ENCODE results near the gene MRAS. TPM values are rescaled to one million over a fixed set of nuclear protein-coding genes. Genes with fewer than 3 reads are reported as not detected.

The MRAS gene
- total and polyA plus RNA-seq, 2 of the 4 experiments (the other 2 are of a cell fraction): 59.3 to 60.6 TPM

DNA sequence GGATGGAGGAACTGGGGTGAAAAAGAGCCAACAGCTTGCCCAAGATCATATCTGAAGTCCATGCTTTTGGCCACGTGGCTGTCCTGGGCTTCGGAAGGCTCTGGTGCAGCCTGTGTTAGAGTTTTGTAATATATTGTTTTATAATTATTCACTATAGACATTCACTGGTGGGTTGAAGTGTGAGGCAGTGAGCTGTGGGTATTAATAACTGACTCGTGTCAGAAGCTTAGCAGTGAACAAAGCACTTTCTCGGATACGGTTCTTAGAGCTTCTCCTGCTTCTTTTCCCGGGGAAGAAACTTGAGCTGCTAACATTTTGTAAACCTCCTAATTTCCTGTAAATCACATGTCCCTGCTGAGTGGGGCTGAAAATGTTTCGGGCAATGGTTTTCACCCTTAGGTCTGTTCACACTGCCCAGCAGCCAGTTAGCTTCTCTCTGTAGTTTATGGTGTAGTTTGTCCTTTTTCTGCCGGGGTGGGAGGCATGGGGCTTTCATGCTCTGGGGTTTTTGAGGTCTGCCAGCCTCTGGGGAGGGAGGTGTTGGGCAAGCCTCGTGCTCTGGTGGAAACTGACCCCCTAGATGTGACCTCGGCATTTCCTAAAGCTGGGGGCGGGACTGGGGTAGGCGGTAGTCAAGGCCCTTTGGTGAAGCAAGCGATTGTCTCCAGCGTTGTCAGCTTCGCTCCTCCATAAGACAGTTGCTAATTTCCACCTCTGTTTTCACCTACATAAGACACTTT lies 1.7 kb downstream of the MRAS start:
- Histone ChIP-seq H3K9me3 (ENCODE audit: control insufficient read depth, insufficient read depth, low read length) (no peaks in the 10 kb centered on the region), H4K5ac (ENCODE audit: low read depth, low read length) (no peak overlapping the region; the same call in 1 of the 2 replicates), H4K8ac (ENCODE audit: low read depth in 2 of 2, low read length in 2 of 2) (peak overlapping the region; percentile 27 to 62; a peak in 3 of 4 replicates), H2AK5ac (ENCODE audit: low read depth, low read length) (0 out of 2 replicates have a peak overlapping the region, but pooled peaks have one; percentile 12), H3K27me3 (ENCODE audit: control insufficient read depth, insufficient read depth, low read length) (no peaks in the 10 kb centered on the region), H2BK20ac (ENCODE audit: low read depth, low read length) (no peak overlapping the region), H2BK120ac (ENCODE audit: low read depth, low read length) (peak overlapping the region; percentile 38; the same call in 1 of the 2 replicates), H3K9me1 (ENCODE audit: insufficient read depth, low read length) (peaks cover 14% of the 10 kb centered on the region), H3K14ac (replicated peaks; ENCODE audit: low read depth, low read length) (peak overlapping the region; percentile 88; the same call in 1 of the 2 replicates), H4K20me1 (ENCODE audit: insufficient read depth, low read length) (peaks cover 16% of the 10 kb centered on the region; the same call in 1 of the 2 replicates), H2AK9ac (replicated peaks; ENCODE audit: low read depth, low read length, poor library complexity) (peak overlapping the region; percentile 2), H2AFZ (replicated peaks; ENCODE audit: low read length, poor library complexity) (peak overlapping the region; percentile 80), H2BK15ac (ENCODE audit: low read depth, low read length) (no peak overlapping the region), H3K4me1 (ENCODE audit: control insufficient read depth, insufficient read depth, low read length) (peaks cover 10% of the 10 kb centered on the region), H3K79me1 (ENCODE audit: low read depth in 1 of 2, low read length in 2 of 2) (peaks cover 6 to 60% of the 10 kb centered on the region in 2 experiments; a peak in 3 of 4 replicates), H3K23ac (ENCODE audit: low read depth, low read length) (peak overlapping the region; percentile 57), H2BK5ac (ENCODE audit: low read depth, low read length, poor library complexity, severe bottlenecking) (no peak overlapping the region), H3K4me3 (ENCODE audit: insufficient read depth, low read depth, low read length) (peak overlapping the region; percentile 84; the same call in 1 of the 2 replicates), H3K56ac (ENCODE audit: extremely low read depth, insufficient read depth, low read length) (no peak overlapping the region), H3K4me2 (ENCODE audit: low read depth, low read length) (peak overlapping the region; percentile 72), H3K4ac (ENCODE audit: low read depth, low read length) (peak overlapping the region; percentile 81; the same call in 1 of the 2 replicates), H3K9ac (ENCODE audit: low read depth, low read length) (peak overlapping the region; percentile 15; the same call in 1 of the 2 replicates), H3K36me3 (ENCODE audit: control insufficient read depth, insufficient read depth, low read length) (peaks cover under 1% of the 10 kb centered on the region), H3K27ac (ENCODE audit: insufficient read depth, low read length) (peak overlapping the region; percentile 40; the same call in 1 of the 2 replicates), H3K18ac (ENCODE audit: low read depth, low read length) (no peak overlapping the region; the same call in 1 of the 2 replicates), H4K91ac (ENCODE audit: insufficient read depth, low read depth, low read length) (no peak overlapping the region; the same call in 1 of the 2 replicates)
- ATAC-seq (ENCODE audit: low read depth) (no peak), DNase-seq (peak; percentile 37)
- intact Hi-C loops (cut with micrococcal nuclease) (loop anchor here (5.0 kb wide), 3 partner anchors 42 to 283 kb away; no protein-coding TSS in a partner anchor), dilution Hi-C loops (cut with HindIII; ENCODE audit: low sequenced_read_pairs, unreplicated experiment) (no loop called here), in situ Hi-C loops (cut with MboI; ENCODE audit: low sequenced_read_pairs) (no loop called here)
- CTCF ChIA-PET: interaction anchor here (0.7 to 1.4 kb wide), 6 partner anchors 15 to 1336 kb away, joined by 3 to 4 read pairs (median 4); no protein-coding TSS in a partner anchor
- BruUV-seq (replicated peaks): no TSS peak
- TF ChIP-seq MAZ (IDR thresholded peaks at IDR 0.05; ENCODE audit: borderline replicate concordance, low read depth, low read length): no peak
- no peak for TF ChIP-seq NFE2L2 (IDR thresholded peaks at IDR 0.05; ENCODE audit: low read depth, low read length)
- no peak for TF ChIP-seq BHLHE40 (IDR thresholded peaks at IDR 0.05; ENCODE audit: low read depth, low read length)
- TF ChIP-seq, protein P1, sequence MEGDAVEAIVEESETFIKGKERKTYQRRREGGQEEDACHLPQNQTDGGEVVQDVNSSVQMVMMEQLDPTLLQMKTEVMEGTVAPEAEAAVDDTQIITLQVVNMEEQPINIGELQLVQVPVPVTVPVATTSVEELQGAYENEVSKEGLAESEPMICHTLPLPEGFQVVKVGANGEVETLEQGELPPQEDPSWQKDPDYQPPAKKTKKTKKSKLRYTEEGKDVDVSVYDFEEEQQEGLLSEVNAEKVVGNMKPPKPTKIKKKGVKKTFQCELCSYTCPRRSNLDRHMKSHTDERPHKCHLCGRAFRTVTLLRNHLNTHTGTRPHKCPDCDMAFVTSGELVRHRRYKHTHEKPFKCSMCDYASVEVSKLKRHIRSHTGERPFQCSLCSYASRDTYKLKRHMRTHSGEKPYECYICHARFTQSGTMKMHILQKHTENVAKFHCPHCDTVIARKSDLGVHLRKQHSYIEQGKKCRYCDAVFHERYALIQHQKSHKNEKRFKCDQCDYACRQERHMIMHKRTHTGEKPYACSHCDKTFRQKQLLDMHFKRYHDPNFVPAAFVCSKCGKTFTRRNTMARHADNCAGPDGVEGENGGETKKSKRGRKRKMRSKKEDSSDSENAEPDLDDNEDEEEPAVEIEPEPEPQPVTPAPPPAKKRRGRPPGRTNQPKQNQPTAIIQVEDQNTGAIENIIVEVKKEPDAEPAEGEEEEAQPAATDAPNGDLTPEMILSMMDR (conservative IDR thresholded peaks at IDR 0.05; ENCODE audit: low read depth, low read length): no peak
- no peak for TF ChIP-seq CHD1 (IDR thresholded peaks at IDR 0.05; ENCODE audit: low read depth, low read length)
- TF ChIP-seq MAFK (IDR thresholded peaks at IDR 0.05; ENCODE audit: low read depth, low read length): no peak
- TF ChIP-seq MXI1 (IDR thresholded peaks at IDR 0.05; ENCODE audit: borderline replicate concordance, low read depth, low read length): peak; percentile 88; the same call in 1 of the 2 replicates
- TF ChIP-seq, protein P2, sequence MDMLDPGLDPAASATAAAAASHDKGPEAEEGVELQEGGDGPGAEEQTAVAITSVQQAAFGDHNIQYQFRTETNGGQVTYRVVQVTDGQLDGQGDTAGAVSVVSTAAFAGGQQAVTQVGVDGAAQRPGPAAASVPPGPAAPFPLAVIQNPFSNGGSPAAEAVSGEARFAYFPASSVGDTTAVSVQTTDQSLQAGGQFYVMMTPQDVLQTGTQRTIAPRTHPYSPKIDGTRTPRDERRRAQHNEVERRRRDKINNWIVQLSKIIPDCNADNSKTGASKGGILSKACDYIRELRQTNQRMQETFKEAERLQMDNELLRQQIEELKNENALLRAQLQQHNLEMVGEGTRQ (IDR thresholded peaks at IDR 0.05; ENCODE audit: low read depth, low read length): peak; percentile 42; the same call in 1 of the 2 replicates
- no peak for TF ChIP-seq CEBPB (IDR thresholded peaks at IDR 0.05; ENCODE audit: low read depth, low read length)
- WGBS, 2 experiments (ENCODE audit: extremely low coverage in 2 of 2, insufficient read length in 1 of 2): no CpG with 5 or more reads among the region's 15 CpGs
- POLR2A ChIA-PET (ENCODE audit: unreplicated experiment): interaction anchor here (0.6 kb wide), 1 partner anchor 23 kb away, joined by 5 read pairs; no protein-coding TSS in a partner anchor
